Activated CD4-positive, alpha-beta T cell treated with anti-CD3 and anti-CD28 coated beads, Interleukin-2, amount 50 U/mL, for 4 hours (primary cell): ENCODE data around the gene CENPH.
"Not testable (repeated sequence)": the region's sequence is repeated elsewhere in the genome, so short reads cannot be mapped to it uniquely, and the experiment has no call there.

Experiments used
- DNase-seq, 2 experiments: peaks; one replicate each; pipeline ENCODE4 v3.0.0-alpha.2; 2020

Gene CENPH, protein sequence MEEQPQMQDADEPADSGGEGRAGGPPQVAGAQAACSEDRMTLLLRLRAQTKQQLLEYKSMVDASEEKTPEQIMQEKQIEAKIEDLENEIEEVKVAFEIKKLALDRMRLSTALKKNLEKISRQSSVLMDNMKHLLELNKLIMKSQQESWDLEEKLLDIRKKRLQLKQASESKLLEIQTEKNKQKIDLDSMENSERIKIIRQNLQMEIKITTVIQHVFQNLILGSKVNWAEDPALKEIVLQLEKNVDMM

DNA sequence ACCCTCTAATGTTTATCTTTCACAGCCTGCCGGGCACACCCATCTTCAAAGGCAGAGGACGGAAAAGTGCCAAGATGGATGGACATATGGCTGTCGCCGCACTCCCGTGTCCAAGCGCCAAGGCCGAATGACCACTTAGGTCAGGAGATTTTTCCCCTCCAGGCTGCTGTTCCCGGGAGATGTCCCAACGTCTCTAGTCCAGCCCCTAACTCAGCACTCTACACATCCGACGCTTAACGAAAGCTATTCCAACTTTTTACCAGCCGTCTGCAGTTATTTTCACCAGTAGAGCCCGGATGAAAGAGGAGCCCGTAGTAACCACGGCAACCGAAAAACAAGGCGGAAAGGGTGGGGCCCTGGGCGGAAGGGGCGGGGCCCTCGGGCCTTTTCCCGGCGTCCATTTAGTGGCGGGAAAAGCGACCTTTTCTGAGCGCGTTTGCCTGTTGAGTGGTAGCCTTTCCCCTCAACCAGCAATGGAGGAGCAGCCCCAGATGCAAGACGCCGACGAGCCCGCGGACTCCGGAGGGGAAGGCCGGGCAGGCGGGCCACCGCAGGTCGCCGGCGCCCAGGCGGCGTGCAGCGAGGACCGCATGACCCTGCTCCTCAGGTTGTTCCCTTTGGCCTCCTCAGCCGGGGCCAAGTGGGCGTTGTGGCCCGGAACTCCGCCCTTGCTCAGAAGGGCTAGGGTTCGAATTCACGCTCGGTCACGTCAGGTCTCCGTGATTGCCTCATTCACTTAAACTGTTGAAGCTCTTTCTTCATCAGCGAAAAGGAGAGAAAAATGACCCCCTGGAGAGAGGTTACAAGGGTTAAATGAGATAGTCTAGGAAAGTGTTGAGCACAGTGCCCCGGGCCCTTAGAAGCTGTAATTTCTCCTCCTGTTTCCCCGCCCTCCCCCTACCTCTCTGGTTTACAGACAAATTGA lies at the start of gene CENPH:
TSS of gene CENPH (plus strand) at position 422 of the 925 bp plus-strand sequence. CDS start at position 474, 52 bp downstream.
- DNase-seq = peak; percentile 84

DNA sequence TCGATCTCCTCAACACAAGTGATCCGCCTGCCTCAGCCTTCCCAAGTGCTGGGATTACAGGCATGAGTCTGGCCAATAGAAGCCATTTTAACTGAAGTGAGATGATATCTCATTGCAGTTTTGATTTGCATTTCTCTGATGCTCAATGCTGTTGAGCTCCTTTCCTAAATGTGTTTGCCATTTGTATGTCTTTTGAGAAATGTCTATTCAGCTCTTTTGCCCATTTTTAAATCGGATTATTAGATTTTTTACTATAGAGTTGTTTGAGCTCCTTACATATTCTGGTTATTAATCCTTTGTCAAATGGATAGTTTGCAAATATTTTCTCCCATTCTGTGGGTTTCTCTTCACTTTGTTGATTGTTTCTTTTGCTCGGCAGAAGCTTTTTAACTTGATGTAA lies 49.1 kb upstream of the CENPH start:
- DNase-seq = not testable (repeated sequence)

DNA sequence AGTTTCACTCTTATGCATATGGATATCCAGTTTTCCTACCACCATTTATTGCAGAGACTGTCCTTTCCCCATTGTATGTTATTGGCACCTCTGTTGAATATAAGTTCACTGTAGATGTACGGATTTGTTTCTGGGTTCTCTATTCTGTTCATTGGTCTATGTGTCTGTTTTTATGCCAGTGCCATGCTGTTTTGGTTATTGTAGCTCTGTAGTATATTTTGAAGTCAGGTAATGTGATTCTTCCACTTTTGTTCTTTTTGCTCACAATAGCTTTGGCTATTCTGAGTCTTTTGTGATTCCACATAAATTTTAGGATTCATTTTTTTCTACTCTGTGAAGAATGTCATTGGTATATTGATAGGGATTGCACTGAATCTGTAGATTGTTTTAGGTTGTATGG lies 48.6 kb upstream of the CENPH start:
- no peak for DNase-seq

DNA sequence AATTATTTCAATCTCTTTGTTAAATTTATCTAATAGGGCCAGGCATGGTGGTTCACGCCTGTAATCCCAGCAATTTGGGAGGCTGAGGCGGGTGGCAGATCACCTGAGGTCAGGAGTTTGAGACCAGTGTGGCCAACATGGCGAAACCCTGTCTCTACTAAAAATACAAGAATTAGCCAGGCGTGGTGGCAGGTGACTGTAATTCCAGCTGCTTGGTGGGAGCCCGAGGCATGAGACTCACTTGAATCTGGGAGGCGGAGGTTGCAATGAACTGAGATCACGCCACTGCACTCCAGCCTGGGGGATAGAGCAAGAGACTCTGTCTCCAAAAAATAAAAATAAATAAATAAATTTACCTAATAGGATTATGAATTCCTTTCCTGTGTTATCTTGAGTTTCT lies 40.8 kb upstream of the CENPH start:
- not testable (repeated sequence) for DNase-seq

DNA sequence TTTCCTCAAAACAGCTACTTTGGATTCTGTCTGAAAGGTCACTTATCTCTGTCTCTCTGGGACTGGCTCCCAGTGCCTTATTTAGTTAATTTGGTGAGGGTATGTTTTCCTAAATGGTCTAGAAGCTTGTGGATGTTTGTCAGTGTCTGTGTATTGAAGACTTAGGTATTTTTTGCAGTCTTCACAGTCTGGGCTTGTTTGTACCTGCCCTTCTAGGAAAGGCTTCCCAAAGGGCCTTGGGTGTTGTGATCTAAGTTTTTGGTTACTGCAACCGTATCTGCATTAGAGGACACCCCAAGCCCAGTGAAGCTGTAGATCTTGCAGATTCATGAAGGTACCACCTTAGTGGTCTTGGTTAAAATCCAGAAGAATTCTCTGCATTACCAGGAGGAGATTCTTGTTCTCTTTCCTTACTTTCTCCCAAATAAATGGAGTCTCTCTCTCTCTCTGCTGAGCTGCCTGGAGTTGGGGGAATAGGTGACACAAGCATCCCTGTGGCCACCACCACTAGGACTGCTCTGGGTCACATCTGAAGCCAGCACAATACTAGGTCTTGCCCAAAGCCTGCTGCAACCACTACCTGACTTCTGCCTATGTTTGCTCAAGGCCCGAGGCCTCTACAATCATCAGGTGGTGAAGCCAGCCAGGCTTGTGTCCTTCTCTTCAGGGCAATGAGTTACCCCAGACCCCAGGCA lies 40.3 kb upstream of the CENPH start:
- DNase-seq = no peak

DNA sequence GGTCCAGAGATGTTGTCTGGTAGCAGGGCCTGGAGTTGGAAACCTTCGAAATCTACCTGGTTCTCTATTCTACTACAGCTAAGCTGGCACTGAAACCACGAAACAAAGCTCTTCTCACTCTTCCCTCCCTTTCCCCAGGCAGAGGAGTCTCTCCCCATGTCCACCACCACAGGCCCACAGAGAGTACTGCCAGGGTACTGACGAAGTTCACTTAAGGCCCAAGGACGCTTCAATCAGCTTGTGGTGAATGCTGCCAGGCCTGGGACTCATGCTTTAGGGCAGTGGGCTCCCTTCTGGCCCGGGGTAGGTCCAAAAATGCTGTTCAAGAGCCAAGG lies 39.7 kb upstream of the CENPH start:
- no peak for DNase-seq

DNA sequence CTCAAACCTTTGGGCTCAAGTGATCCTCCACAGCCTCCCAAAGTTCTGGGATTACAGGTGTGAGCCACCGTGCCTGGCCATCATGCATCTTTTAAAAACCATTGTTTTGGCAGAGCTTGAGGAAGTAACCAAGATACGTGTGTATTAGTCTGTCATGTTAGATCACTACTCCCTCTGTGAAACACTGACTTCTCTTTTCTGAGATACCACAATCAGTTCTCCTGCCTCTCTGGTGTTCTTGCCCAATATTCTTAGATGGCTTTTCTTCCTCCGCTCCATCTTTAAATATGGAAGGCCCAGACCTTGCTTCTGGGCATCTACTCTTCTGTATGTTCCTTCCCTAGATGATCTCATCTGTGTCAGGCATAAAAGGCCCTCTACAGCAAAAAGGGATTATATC lies 36.7 kb upstream of the CENPH start:
- no peak for DNase-seq

DNA sequence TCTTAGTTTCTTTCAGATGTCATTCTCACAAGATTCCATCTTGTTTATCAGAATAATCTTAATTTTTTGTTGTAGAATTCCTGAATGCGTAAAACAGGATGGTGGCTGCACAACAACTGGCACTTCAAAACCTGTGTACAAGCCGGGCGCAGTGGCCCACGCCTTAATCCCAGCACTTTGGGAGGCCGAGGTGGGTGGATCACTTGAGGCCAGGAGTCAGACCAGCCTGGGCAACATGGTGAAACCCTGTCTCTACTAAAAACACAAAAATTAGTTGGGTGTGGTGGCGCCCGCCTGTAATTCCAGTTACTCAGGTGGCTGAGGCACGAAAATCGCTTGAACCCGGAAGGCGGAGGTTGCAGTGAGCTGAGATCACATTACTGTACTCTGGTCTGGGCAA lies 32.9 kb upstream of the CENPH start:
- DNase-seq = no peak

DNA sequence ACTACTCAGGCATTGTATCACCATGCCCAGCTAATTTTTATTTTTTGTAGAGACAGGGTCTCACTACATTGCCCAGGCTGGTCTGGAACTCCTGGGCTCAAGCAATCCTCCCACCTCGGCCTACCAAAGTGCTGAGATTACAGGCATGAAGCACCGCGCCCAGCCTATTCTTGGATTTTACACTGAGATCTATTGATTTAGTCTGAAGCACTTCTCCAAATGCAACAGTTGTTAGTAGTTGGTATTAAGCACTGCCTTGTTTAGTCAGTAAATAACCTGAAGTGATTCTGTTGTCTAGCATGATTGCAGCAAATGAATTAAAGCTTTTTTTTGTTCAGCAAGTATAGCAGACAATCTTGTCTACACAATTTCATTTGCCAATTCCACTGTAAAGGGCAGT lies 31.3 kb upstream of the CENPH start:
- DNase-seq = no peak

DNA sequence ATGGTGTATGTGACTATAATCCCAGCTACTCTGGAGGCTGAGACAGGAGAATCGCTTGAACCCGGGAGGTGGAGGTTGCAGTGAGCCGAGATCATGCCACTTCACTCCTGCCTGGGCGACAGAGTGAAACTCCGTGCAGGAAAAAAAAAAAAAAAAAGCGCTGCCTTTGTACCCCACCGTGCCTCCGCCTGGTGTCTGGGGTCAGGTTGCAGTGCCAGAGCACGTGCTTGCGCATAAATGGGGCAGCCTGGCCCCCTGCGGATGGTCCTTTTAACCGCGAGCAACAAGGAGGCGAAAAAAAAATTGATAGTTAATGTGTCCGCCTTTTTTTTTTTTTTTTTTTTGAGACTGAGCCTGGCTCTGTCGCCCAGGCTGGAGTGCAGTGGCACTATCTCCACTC lies 28.7 kb upstream of the CENPH start:
- DNase-seq = no peak

DNA sequence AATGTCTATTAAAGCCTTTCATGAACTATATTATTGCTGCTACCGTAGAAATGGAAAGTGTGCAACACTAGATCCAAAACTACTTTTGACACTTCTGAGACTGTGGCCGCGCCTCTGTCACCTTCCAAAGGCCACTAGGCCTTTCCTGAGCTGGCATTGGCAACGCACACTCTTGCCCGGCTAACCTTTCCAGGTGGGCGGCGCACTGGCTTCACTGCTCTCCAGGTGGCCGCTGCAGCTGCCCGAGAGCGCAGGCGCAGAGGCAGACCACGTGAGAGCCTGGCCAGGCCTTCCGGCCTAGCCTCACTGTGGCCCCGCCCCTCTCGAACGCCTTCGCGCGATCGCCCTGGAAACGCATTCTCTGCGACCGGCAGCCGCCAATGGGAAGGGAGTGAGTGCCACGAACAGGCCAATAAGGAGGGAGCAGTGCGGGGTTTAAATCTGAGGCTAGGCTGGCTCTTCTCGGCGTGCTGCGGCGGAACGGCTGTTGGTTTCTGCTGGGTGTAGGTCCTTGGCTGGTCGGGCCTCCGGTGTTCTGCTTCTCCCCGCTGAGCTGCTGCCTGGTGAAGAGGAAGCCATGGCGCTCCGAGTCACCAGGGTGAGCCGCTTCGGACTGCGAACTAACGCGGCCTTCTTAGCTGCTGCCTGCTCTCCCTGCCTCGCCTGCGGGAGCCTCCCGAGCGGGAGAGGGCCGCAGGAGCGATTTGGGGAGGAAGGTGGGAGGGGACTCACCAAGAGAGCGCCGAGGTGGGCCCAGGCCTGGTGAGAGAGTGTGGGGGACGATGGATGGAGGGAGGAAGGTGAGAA lies 22.5 kb upstream of the CENPH start, which contains the start of gene CCNB1:
TSS of gene CCNB1 (plus strand) at position 465 of the 807 bp plus-strand sequence. CDS start at position 578, 113 bp downstream.
- DNase-seq = peak; percentile 96 to 97

DNA sequence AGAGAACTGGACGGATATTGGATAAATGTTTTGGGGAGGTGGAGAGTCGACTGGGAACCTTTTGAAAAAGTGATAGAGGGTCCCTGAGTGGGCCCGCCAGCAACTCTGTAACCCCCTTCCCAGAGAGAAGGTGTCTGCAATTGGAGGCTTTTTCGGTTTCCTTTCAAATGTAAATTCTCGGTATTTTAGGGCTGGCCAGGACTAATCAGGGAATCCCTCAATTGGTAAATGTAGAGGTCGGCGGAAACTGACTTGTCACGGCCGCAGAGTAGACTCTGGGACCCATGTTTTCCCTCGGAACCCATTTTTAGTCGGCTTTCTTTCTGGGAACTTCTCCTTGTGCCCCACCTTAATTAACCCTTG lies 21.9 kb upstream of the CENPH start:
- DNase-seq = no peak

DNA sequence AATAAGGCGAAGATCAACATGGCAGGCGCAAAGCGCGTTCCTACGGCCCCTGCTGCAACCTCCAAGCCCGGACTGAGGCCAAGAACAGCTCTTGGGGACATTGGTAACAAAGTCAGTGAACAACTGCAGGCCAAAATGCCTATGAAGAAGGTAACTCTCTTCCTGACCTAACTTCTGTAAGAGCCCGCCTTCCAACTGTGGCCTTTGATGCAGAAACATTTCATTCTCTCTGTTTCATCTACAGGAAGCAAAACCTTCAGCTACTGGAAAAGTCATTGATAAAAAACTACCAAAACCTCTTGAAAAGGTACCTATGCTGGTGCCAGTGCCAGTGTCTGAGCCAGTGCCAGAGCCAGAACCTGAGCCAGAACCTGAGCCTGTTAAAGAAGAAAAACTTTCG lies 21.5 kb upstream of the CENPH start:
- DNase-seq = no peak

DNA sequence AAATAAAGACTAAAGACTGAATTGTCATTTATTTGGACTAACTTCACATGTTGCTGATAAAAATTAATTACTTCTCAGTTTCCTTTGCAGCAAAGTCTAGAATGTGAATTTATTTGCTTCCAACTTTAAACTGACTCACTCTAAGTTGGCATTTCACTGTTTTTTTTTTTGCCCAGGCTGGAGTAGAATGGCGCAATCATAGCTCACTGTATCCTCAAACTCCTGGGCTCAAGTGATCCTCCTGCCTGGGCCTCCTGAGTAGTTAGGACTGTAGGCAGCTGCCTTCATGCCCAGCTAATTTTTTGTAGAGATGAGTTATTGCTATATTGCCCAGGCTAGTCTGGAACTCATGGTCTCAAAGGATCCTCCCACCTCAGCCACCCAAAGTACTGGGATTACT lies 18.9 kb upstream of the CENPH start:
- DNase-seq = no peak

DNA sequence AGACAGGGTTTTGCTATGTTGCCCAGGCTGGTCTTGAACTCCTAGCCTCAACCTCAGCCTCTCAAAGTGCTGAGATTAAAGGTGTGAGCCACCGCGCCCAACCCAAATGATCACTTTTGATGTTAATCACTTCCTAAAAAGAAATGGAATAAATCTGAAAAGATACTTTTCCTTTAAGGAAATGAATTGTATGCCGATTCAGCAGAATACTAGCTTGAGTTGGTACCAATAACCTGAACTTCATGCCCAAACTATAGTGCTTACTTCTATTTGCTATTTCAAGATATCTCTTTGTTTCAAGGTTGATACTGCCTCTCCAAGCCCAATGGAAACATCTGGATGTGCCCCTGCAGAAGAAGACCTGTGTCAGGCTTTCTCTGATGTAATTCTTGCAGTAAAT lies 18.4 kb upstream of the CENPH start:
- no peak for DNase-seq

DNA sequence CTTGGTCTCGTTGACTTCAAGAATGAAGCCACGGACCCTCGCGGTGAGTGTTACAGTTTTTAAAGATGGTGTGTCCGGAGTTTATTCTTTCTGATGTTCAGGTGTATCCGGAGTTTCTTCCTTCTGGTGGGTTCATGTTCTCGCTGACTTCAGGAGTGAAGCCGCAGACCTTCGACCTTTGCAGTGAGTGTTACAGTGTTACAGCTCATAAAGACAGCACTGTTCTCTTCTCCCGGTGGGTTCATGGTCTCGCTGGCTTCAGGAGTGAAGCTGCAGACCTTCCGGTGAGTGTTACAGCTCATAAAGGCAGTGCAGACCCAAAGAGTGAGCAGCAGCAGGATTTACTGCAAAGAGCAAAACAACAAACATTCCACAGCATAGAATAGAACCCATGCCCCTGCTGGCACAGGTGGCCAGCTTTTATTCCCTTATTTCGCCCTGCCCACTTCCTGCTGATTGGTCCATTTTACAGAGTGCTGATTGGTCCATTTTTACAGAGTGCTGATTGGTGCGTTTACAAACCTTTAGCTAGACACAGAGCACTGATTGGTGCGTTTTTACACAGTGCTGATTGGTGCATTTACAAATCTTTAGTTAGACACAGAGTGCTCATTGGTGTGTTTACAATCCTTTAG lies 7.6 kb upstream of the CENPH start:
- not testable (repeated sequence) for DNase-seq

DNA sequence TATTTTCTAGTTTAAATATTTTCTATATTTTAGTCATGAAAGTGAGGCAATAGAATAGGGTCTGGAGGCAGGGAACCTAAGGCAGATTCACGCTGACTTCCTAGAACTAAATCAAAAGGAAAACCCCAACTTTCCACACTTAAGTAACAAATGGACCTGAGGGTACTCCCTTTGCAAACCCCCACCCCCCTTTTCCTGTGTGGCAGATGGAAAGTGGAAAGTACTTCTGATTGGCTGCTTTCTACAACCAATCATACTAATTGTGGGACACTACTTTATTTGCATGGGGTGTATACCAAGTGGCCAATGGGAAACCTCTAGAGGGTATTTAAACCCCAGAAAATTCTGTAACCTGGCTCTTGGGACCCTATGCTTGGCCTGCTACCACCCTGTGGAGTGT lies 4.8 kb upstream of the CENPH start:
- DNase-seq = no peak

DNA sequence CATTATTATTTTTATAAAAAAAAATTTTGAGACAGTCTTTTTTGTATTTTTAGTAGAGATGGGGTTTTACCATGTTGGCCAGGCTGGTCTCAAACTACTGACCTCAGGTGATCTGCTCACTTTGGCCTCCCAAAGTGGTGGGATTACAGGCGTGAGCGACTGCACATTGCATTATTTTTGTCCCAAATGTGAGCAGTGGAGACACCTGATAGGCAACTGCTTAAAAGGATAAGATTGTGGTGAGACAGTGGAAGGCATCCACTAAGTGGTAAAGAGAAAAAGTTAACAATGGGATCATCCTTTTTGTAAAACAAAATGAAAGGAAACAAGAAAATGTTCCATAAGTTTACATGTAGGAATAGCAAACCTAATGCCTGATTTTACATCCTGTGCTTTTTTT lies 2.0 kb upstream of the CENPH start:
- no peak for DNase-seq

DNA sequence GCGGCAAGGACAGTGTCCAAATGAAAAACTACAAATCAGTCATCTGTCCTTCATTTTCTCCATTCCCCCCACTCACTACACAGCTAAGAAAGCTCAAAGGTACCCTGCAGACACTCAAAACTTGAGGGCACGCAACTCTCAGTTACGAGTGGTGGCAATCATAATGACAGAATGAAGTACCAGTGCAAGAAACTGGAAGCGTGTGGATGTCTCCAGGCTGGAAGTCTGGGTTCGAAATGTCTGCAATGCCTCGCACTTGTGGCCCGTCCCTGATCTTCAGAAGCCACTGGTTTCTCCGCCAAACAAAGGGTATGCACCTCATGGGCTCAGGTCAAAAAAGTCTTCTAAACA lies 597 bp upstream of the CENPH start:
- DNase-seq = no peak

DNA sequence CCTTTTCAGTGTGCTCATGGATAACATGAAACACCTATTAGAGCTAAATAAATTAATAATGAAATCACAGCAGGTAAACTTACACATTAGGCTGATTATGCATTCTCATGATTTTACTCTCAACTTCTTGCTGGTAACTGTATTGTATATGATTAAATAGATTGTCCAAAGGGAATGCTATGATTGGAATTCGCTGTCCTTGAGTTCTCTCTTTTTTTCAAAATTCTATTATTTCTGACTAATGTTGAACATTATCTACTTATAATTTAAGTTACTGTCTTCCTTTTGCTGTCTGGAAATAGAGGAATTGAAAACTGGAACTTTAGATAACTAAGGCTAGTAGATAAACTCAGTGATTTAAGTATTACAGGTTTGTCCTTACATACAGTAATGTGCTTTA lies 13.1 kb downstream of the CENPH start:
- DNase-seq = no peak

DNA sequence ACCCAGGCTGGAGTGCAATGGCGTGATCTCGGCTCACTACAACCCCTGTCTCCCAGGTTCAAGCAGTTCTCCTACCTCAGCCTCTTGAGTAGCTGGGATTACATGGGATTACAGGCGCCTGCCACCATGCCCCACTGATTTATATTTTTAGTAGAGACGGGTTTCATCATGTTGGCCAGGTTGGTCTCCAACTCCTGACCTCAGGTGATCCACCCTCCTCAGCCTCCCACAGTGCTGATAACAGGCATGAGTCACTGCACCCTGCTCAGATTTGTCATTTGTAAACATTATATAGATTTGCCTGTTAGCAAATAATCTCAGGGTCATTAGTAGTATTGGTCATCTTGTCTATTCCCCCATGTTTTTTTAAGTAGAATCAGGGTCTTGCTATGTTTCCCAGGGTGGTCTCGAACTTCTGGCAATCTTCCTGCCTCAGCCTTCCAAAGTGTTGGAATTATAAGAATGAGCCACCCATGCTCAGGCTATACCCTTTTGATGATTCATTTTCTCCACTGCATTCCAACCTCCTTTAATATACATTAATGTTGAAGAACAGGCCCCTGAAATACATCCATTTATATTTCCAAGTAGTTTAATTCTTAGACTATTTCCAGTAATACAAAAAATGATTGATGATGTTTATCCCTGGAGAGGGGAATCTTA lies 17.3 kb downstream of the CENPH start:
- no peak for DNase-seq

DNA sequence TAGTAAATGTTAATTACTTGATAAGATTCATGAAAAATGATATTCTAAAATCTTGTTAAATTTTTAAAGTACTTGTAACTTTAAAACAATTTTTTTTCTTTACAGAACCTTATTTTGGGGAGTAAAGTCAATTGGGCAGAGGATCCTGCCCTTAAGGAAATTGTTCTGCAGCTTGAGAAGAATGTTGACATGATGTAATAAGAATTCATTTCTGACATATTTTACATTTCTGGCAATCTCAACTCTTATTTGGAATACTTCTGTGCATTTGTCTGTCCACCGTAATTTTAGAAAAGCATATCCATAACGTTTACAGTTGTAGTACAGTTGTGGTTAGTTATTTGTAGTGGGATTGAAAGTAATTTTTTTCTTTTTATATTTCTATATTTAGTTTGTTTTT lies 20.2 kb downstream of the CENPH start:
- no peak for DNase-seq
